Stimulated activated naive CD8-positive, alpha-beta T cell treated with anti-CD3 and anti-CD28 coated beads, Interleukin-15, Interleukin-2, amounts not matched to agents 100 ng/mL and 50 ng/mL, for 24 hours (primary cell): ENCODE measurements around the gene CCDC28B.
A peak's percentile ranks its signal among the peaks of the same experiment; 100 is the strongest.
"Not testable (repeated sequence)": the region's sequence is repeated elsewhere in the genome, so short reads cannot be mapped to it uniquely, and the experiment has no call there.

Experiments used
- H3K27ac Mint-ChIP-seq: one replicate; pipeline ENCODE4 v1.8.0; 2021; ENCODE audit warnings: mild to moderate bottlenecking, mixed read lengths
- H3K27me3 Mint-ChIP-seq: one replicate; pipeline ENCODE4 v1.8.0; 2021; ENCODE audit warnings: mixed read lengths
- H3K36me3 Mint-ChIP-seq: one replicate; pipeline ENCODE4 v1.8.0; 2021; ENCODE audit warnings: low read depth, mixed read lengths
- H3K4me1 Mint-ChIP-seq: one replicate; pipeline ENCODE4 v1.8.0; 2021; ENCODE audit warnings: low read depth, mixed read lengths
- H3K4me3 Mint-ChIP-seq: one replicate; pipeline ENCODE4 v1.8.0; 2021; ENCODE audit warnings: mild to moderate bottlenecking, mixed read lengths
- H3K9me3 Mint-ChIP-seq: one replicate; pipeline ENCODE4 v1.8.0; 2021; ENCODE audit warnings: mixed read lengths

CCDC28B gene

GRCh38 chr1:32200226-32201010 is at the start of gene CCDC28B:
CCDC28B (plus strand) TSS chr1:32200595; CDS start chr1:32201936, 1,341 bp downstream.
- Mint-ChIP-seq H3K4me1 (peaks cover 77% of the 10 kb centered on the region), H3K9me3 (no peaks in the 10 kb centered on the region), H3K4me3 (peak within 1 kb of the TSS; percentile 75), H3K27me3 (no peaks in the 10 kb centered on the region), H3K36me3 (peaks cover 25% of the 10 kb centered on the region), H3K27ac (peak within 1 kb of the TSS; percentile 87)

GRCh38 chr1:32150847-32151246 is 49.5 kb upstream of the CCDC28B start:
- H3K27ac Mint-ChIP-seq = no peak overlapping the region
- peaks cover 16% of the 10 kb centered on the region for H3K4me1 Mint-ChIP-seq
- peaks cover 43% of the 10 kb centered on the region for H3K36me3 Mint-ChIP-seq
- H3K27me3 Mint-ChIP-seq = no peaks in the 10 kb centered on the region
- H3K9me3 Mint-ChIP-seq = peaks cover 3% of the 10 kb centered on the region
- H3K4me3 Mint-ChIP-seq = no peak overlapping the region

- Mint-ChIP-seq H3K9me3 (peaks cover 3% of the 10 kb centered on the region), H3K36me3 (peaks cover 45% of the 10 kb centered on the region), H3K27me3 (no peaks in the 10 kb centered on the region), H3K4me3 (no peak overlapping the region), H3K27ac (no peak overlapping the region), H3K4me1 (peaks cover 11% of the 10 kb centered on the region)
Measured at GRCh38 chr1:32151319-32151787, 49.0 kb upstream of the CCDC28B start.

GRCh38 chr1:32159189-32159588 is 41.2 kb upstream of the CCDC28B start:
- peaks cover 71% of the 10 kb centered on the region for H3K36me3 Mint-ChIP-seq
- H3K4me1 Mint-ChIP-seq = peaks cover 10% of the 10 kb centered on the region
- H3K27me3 Mint-ChIP-seq = no peaks in the 10 kb centered on the region
- H3K27ac Mint-ChIP-seq = peak overlapping the region; percentile 11
- no peak overlapping the region for H3K4me3 Mint-ChIP-seq
- H3K9me3 Mint-ChIP-seq = no peaks in the 10 kb centered on the region

GRCh38 chr1:32163405-32163804 is 37.0 kb upstream of the CCDC28B start:
- Mint-ChIP-seq H3K27ac (no peak overlapping the region), H3K4me3 (no peak overlapping the region), H3K36me3 (peaks cover 61% of the 10 kb centered on the region), H3K27me3 (no peaks in the 10 kb centered on the region), H3K9me3 (no peaks in the 10 kb centered on the region), H3K4me1 (peaks cover 10% of the 10 kb centered on the region)

GRCh38 chr1:32165633-32166032 is 34.8 kb upstream of the CCDC28B start:
- H3K27me3 Mint-ChIP-seq, H3K27ac Mint-ChIP-seq, H3K4me3 Mint-ChIP-seq, H3K4me1 Mint-ChIP-seq, H3K9me3 Mint-ChIP-seq: not testable (repeated sequence)
- peaks cover 59% of the 10 kb centered on the region for H3K36me3 Mint-ChIP-seq

GRCh38 chr1:32170991-32171390 is 29.4 kb upstream of the CCDC28B start:
- Mint-ChIP-seq H3K27ac (no peak overlapping the region), H3K4me1 (peaks cover 4% of the 10 kb centered on the region), H3K27me3 (no peaks in the 10 kb centered on the region), H3K4me3 (no peak overlapping the region), H3K36me3 (peaks cover 57% of the 10 kb centered on the region), H3K9me3 (no peaks in the 10 kb centered on the region)

GRCh38 chr1:32172621-32173245 is 27.7 kb upstream of the CCDC28B start:
- Mint-ChIP-seq H3K36me3 (peaks cover 46% of the 10 kb centered on the region), H3K4me1 (peaks cover 5% of the 10 kb centered on the region), H3K27me3 (no peaks in the 10 kb centered on the region), H3K27ac (peak overlapping the region; percentile 5), H3K4me3 (no peak overlapping the region), H3K9me3 (no peaks in the 10 kb centered on the region)

- Mint-ChIP-seq H3K4me1 (peaks cover 49% of the 10 kb centered on the region), H3K4me3 (peak overlapping the region; percentile 90), H3K27me3 (no peaks in the 10 kb centered on the region), H3K36me3 (peaks cover 28% of the 10 kb centered on the region), H3K27ac (peak overlapping the region; percentile 98), H3K9me3 (no peaks in the 10 kb centered on the region)
Measured at GRCh38 chr1:32178380-32179192, 21.8 kb upstream of the CCDC28B start.

- Mint-ChIP-seq H3K4me1 (peaks cover 55% of the 10 kb centered on the region), H3K27me3 (no peaks in the 10 kb centered on the region)
Measured at GRCh38 chr1:32179193-32179442, 21.3 kb upstream of the CCDC28B start.

GRCh38 chr1:32179443-32180185 is 20.8 kb upstream of the CCDC28B start, which contains the start of gene TXLNA:
TXLNA (plus strand) TSS chr1:32179675; CDS start chr1:32180346, 671 bp downstream.
- Mint-ChIP-seq H3K36me3 (peaks cover 38% of the 10 kb centered on the region), H3K27ac (peak within 1 kb of the TSS; percentile 98), H3K4me1 (peaks cover 60% of the 10 kb centered on the region)

More at GRCh38 chr1:32179193-32179442, 21.3 kb upstream of the CCDC28B start:
- peak overlapping the region; percentile 98 for H3K27ac Mint-ChIP-seq
- H3K9me3 Mint-ChIP-seq = no peaks in the 10 kb centered on the region
- H3K4me3 Mint-ChIP-seq = peak overlapping the region; percentile 90
- H3K36me3 Mint-ChIP-seq = peaks cover 33% of the 10 kb centered on the region

GRCh38 chr1:32180186-32181060 is 20.0 kb upstream of the CCDC28B start:
- Mint-ChIP-seq H3K27me3 (no peaks in the 10 kb centered on the region), H3K9me3 (no peaks in the 10 kb centered on the region), H3K27ac (peak overlapping the region; percentile 96), H3K36me3 (peaks cover 44% of the 10 kb centered on the region), H3K4me1 (peaks cover 65% of the 10 kb centered on the region), H3K4me3 (peak overlapping the region; percentile 90)

More at GRCh38 chr1:32179443-32180185, 20.8 kb upstream of the CCDC28B start, which contains the start of gene TXLNA:
- H3K27me3 Mint-ChIP-seq = no peaks in the 10 kb centered on the region
- H3K9me3 Mint-ChIP-seq = no peaks in the 10 kb centered on the region
- peak within 1 kb of the TSS; percentile 90 for H3K4me3 Mint-ChIP-seq

GRCh38 chr1:32181065-32181464 is 19.3 kb upstream of the CCDC28B start:
- Mint-ChIP-seq H3K27me3 (no peaks in the 10 kb centered on the region), H3K4me3 (peak overlapping the region; percentile 90), H3K27ac (peak overlapping the region; percentile 96), H3K36me3 (peaks cover 50% of the 10 kb centered on the region), H3K9me3 (no peaks in the 10 kb centered on the region), H3K4me1 (peaks cover 71% of the 10 kb centered on the region)
